GM18502 (cell line): ENCODE results near the gene ELAC1.

Experiments
- ATAC-seq: cut with Tn5 transposase; IDR thresholded peaks from one replicate; pipeline ENCODE4 v1.9.1; 2021; ENCODE audit warnings: mild to moderate bottlenecking; ENCODE audit not compliant: unreplicated experiment, poor library complexity

ELAC1 gene

DNA sequence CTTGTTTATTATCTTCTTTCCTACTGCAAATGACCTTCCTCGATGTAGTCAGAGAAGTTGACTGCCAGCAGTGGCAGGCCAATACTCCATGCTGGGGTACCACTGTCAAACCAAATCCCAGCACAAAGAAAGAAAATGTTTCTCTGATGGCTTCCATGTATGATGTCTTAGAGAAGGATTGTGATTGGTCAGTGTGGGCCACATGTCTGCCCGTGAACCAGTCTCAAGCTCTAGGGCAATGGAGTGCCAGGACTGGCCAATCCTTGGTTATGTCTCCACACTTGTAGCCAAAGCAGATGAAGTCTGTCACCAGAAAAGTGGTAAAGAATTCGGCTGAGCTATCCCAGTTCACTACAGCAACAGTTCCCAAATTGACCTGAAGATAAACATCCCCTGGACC, 44.6 kb downstream of the ELAC1 start:
- ATAC-seq = no peak

DNA sequence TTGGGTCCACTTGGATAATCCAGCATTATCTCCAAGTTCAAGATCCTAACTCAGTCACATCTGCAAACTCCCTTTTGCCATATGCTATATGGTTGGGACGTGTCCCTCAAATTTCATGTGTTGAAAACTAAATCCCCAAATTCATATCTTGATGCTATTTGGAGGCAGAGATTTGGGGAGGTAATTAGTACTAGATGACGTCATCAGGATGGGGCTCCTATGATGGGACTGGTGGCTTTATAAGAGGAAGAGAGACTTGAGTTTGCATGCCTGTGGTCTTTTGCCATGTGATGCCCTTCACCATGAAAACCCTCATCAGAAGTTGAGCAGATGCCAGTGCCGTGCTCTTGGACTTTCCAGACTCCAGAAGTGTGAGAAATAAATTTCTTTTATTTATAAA, 45.4 kb downstream of the ELAC1 start:
- ATAC-seq = no peak

DNA sequence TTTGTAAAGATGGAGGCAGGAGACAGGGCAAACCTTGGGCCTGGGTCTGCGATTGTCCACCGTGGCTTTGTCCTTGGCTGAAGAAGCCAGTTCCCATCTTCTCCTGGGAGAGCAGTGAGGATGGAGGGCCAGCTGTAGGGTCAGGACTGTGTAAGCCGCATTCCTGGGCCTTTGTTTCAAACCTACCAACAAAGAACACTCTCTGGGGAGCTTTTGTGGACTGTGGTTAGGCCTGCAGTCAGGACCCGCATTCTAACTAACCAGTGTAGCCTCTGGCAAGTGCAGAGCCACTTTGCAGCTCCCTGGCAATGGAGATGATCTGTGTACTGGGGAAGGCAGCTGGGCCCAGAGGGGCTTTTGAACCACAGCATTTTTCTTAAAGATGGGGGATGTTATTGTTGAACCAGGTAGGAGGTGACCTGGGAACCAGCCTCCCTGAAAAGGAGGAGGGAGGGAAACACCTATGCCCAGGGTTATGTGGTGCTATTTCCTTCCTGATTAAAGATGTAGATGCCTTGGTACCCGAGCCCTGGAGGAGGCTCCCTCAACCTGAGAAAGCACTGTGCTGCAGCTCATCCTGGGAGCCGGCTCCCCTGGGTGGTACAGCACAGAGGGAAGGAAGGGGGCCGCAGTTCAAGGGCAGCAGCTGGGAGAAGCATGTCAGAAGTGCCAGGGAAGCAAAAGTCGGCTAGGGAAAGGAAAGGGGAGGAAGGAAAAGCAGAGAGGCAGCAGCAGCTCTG, 49.5 kb downstream of the ELAC1 start:
- no peak for ATAC-seq

DNA sequence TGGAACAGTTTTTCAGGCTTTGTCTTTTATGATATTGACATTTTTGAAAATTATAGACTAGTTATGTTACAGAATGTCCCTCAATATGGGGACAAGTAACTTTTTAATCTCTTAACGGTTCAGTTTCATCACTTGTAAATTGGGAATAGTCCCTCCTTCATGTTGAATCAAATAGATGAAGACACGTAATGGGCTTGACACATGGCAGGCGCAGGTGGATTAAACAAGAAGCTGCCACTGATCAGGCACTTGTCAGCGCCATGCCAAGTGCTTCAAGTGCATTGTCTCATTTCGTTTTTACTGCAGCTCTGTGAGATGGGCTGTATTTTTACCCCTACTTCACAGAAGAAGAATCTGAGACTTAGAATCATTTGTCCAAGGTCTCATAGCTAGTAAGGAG, 52.7 kb downstream of the ELAC1 start:
- no peak for ATAC-seq

DNA sequence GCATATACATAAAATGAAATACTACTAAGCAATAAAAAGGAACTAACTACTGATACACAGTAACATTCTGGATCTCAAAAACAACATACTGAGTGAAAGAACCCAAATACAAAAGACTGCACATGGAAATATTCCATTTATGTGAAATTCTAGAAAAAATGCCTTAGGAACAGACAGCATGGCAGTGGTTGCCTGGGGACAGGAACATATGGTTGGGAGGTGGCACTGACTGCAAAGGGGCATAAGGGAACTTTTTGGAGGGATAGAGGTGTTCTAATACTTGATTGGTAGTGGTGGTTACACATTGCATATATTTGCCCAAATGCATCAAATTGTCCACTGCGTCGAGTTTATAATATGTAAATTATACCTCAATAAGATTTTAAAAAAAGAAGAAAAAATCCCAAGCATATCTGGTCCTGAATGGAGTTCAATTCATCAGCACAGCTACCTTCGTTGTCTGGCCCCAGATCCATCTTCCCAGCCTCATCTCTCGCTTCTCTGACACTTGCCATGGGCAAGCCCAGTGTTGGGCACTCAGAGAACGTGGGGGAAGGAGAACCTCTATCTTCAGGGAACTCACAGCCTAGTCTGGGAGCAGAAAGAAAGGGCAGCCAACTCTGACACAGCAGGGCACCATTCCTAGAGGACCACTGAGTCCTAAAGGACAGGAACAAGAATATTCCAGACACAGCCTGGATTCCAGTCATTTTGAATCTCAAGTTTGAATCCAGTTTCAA, 53.6 kb downstream of the ELAC1 start:
- ATAC-seq = no peak

DNA sequence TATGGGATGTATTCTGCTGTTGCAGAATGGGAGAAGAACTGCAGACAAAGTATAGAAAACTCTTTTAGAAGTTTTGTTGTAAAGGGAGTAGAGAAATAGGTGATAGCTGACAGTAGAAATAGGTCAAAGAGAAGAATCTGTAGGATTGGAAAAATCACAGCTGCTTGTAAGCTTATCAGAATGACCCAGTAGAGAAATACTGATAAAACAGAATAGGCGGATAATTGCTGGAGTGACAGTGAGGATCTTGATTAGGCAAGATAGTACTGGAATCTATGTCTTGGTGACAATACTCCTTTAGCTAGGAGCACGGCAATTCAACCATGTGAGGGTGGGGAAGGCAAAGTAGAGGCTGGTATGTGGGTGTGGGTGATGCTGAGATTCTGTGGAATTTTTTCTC, 57.7 kb downstream of the ELAC1 start:
- ATAC-seq = no peak

DNA sequence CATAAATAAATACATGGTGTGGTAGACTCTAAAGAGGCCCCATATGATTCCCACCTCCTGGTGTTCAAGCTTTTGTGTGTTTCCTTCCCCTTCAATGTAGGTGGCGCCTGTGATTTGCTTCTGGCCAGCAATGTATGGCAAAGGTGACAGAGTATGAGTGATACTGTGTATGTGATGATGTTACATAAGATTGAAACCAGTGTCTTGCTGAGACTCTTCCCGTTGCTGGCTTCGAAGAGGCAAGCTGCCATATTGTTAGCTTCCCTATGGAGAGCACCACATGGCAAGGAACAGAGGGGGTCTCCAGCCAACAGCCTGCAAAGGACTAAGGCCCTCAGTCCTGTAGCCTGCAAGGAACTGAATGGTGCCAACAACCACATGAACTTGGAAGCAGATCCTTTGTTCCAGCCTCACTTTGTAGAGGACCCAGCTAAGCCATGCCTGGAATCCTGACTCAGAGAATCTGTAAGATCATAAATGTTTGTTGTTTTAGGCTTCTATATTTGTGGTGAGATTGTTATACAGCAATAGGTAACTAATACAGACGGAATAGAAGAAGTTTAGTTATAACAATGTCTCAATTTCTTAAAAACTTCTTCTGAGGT, 60.5 kb downstream of the ELAC1 start:
- peak; percentile 38 for ATAC-seq

DNA sequence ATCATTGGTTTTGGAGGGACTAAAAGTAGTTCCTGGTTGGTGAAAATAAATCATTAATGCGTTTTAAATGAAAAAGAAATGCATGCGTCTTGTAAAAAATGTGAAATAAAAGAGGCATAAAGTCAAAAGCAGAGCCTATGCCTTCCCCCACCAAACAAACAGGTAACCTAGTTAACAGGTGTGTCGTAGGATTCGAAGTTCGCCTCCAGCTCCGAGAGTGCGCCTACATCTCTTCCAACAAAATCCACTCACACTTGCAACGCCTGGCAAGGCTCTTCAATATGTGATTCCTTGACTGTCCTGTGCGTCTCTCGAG, 61.5 kb downstream of the ELAC1 start:
- ATAC-seq = no peak

DNA sequence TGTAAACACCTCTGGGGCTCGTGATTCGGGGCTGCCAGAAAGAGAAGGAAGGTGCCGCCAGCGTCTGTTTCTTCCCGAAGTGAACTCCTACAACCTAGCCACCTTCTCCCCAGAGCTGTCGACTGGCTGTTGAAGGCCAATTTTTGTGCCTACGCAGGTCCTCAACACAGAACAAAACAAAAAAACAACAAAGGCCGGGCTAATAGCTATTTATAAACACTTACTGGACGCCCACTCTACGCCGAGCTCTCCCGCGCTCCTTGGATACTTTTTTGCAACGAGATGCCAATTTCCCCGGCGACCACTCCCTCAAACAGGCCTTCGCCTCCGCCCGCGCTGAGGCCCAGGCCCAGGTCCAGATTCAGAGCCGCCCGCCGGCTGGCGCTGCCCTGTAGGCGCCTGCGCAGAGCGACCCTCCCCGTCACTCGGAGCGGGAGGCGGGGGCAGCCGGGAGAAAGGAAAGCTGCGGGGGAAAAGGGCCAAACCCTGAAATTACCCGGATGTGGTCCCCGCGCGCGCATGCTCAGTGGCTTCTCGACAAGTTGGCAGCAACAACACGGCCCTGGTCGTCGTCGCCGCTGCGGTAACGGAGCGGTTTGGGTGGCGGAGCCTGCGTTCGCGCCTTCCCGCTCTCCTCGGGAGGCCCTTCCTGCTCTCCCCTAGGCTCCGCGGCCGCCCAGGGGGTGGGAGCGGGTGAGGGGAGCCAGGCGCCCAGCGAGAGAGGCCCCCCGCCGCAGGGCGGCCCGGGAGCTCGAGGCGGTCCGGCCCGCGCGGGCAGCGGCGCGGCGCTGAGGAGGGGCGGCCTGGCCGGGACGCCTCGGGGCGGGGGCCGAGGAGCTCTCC, 62.1 kb downstream of the ELAC1 start, which contains the start of gene SMAD4:
TSS of gene SMAD4 (plus strand) at position 520 of the 843 bp plus-strand sequence. CDS start 16,834 bp downstream, outside the sequence.
- ATAC-seq = peak; percentile 72

DNA sequence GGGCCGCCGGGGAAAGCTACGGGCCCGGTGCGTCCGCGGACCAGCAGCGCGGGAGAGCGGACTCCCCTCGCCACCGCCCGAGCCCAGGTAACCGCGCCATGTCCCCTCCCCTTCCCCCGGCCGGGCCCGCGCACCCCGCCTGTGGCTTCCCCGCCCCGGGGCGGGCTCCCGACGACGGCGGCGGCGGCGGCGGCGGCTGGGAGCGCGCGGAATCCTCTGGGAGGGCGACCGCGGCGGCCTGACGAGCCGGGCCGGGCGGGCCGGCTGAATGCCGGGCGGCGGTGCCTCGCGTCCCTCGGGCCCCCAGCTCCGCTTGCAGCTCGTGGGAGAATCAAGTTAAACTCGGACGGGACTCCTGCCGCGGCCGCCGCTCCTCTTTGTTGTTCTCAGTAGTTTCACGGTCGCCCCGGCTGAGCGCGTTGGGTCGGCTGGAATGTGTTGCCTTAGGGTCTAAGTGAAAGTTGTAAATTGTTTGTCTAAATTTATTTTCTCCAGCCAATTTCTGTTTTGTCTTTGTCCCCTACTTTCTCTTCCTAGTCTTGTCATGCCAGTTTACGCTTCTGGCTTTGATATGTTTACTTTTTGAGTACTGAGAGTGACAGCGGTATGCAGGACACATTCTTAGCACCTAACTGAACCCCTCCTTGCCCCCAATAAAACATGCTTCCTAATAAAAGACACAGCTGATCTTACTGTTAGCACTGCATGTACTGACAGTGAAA, 62.9 kb downstream of the ELAC1 start:
- ATAC-seq = peak; percentile 65

DNA sequence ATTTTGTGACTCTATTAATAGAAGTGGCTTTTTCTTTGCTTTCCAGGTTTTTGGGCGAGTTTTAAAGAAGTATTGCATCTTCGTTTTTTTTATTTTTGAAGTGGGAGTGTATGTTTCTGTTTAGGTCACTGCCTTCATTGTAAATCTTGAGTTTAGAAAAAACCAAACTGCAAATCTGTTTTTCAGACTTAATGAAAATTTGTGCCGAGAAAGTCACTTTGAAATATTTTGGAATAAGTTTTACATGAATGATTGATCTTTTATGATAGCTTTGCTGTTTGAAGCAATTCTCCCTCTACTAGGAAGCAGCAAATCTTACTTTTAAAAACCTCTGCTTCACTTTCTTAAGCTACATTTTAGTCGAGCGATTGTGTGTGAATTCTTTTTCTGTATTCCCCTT, 64.4 kb downstream of the ELAC1 start:
- ATAC-seq = no peak

DNA sequence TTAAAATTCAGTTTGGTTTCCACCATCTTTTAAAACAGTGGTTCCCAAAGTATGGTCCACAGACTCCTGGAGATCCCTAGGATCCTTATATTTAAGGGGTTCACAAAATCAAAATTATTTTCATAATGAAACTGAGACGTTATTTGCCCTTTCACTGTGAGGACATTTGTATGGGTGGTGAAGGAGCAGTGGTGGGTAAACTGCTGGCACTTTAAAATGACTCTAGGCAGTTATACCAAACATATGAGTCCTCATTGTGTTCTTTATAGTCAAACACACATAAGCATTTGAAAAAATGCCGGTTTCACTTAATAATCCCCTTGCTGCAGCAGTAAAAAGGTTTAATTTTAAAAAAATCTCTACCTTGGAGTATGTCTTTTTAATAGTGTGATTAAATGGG, 69.4 kb downstream of the ELAC1 start:
- ATAC-seq = no peak
